ENCODE measurements around the gene PLB1.
"Not testable (repeated sequence)": the region's sequence is repeated elsewhere in the genome, so short reads cannot be mapped to it uniquely, and the experiment has no call there.

Gene PLB1

GRCh38 chr2:28538134-28538533 is 42.3 kb downstream of the PLB1 start:
- DNase-seq (ENCODE audit: low read depth, low spot score) = no peak

- no peak for DNase-seq (ENCODE audit: low read depth, low spot score)
Measured at GRCh38 chr2:28538652-28539051, 42.8 kb downstream of the PLB1 start.

GRCh38 chr2:28539118-28539541 is 43.3 kb downstream of the PLB1 start:
- no peak for DNase-seq (ENCODE audit: low read depth, low spot score)

- DNase-seq (ENCODE audit: low read depth, low spot score) = no peak
Measured at GRCh38 chr2:28543316-28544035, 47.6 kb downstream of the PLB1 start.

GRCh38 chr2:28544036-28544346 is 48.1 kb downstream of the PLB1 start:
- no peak for DNase-seq (ENCODE audit: low read depth, low spot score)

GRCh38 chr2:28544405-28544921 is 48.6 kb downstream of the PLB1 start:
- no peak for DNase-seq (ENCODE audit: low read depth, low spot score)

GRCh38 chr2:28544922-28545589 is 49.2 kb downstream of the PLB1 start:
- no peak for DNase-seq (ENCODE audit: low read depth, low spot score)

GRCh38 chr2:28545590-28546200 is 49.8 kb downstream of the PLB1 start:
- no peak for DNase-seq (ENCODE audit: low read depth, low spot score)

GRCh38 chr2:28546242-28546641 is 50.4 kb downstream of the PLB1 start:
- DNase-seq (ENCODE audit: low read depth, low spot score) = no peak

- DNase-seq (ENCODE audit: low read depth, low spot score) = no peak
Measured at GRCh38 chr2:28547223-28547860, 51.5 kb downstream of the PLB1 start.

- DNase-seq (ENCODE audit: low read depth, low spot score) = no peak
Measured at GRCh38 chr2:28547906-28548600, 52.2 kb downstream of the PLB1 start.

- not testable (repeated sequence) for DNase-seq (ENCODE audit: low read depth, low spot score)
Measured at GRCh38 chr2:28550345-28550744, 54.5 kb downstream of the PLB1 start.

- no peak for DNase-seq (ENCODE audit: low read depth, low spot score)
Measured at GRCh38 chr2:28552045-28552823, 56.4 kb downstream of the PLB1 start.

- no peak for DNase-seq (ENCODE audit: low read depth, low spot score)
Measured at GRCh38 chr2:28556303-28556702, 60.4 kb downstream of the PLB1 start.

- DNase-seq (ENCODE audit: low read depth, low spot score) = no peak
Measured at GRCh38 chr2:28557389-28558131, 61.7 kb downstream of the PLB1 start.

GRCh38 chr2:28558158-28558820 is 62.4 kb downstream of the PLB1 start:
- no peak for DNase-seq (ENCODE audit: low read depth, low spot score)

- no peak for DNase-seq (ENCODE audit: low read depth, low spot score)
Measured at GRCh38 chr2:28558918-28559317, 63.1 kb downstream of the PLB1 start.

GRCh38 chr2:28563869-28564268 is 68.0 kb downstream of the PLB1 start:
- no peak for DNase-seq (ENCODE audit: low read depth, low spot score)

- DNase-seq (ENCODE audit: low read depth, low spot score) = no peak
Measured at GRCh38 chr2:28564346-28564745, 68.5 kb downstream of the PLB1 start.

GRCh38 chr2:28565033-28565432 is 69.2 kb downstream of the PLB1 start:
- no peak for DNase-seq (ENCODE audit: low read depth, low spot score)
